ENCODE measurements around the gene LIMS2.

Gene LIMS2

GRCh38 chr2:127589358-127589757 lies 86.0 kb downstream of the LIMS2 start:
- no peaks in the 10 kb centered on the region for H3K79me2 ChIP-seq (ENCODE audit: insufficient read depth, low read length)
- H3F3A ChIP-seq (ENCODE audit: insufficient read depth): no peaks in the 10 kb centered on the region
- no peaks in the 10 kb centered on the region for H3K27me3 ChIP-seq (ENCODE audit: low read length)
- H3K36me3 ChIP-seq (ENCODE audit: low read length): no peaks in the 10 kb centered on the region
- H2AFZ ChIP-seq (ENCODE audit: low read depth, low read length, severe bottlenecking): no peak overlapping the region
- no peaks in the 10 kb centered on the region for H3K9me2 ChIP-seq (replicated peaks; ENCODE audit: insufficient read depth, low read length)
- no peak overlapping the region for H3K4me2 ChIP-seq (ENCODE audit: low read depth, low read length, poor library complexity, severe bottlenecking)
- no peak overlapping the region for H3K9ac ChIP-seq (ENCODE audit: low read length)
- no peak for TF ChIP-seq EZH2phosphoT487 (conservative IDR thresholded peaks at IDR 0.05; ENCODE audit: low read length)
- no peak for TF ChIP-seq CTCF (IDR thresholded peaks at IDR 0.05; ENCODE audit: insufficient read depth, low read length, poor library complexity, severe bottlenecking)
- H4K20me1 ChIP-seq (ENCODE audit: low read depth, low read length): no peaks in the 10 kb centered on the region
- no peak overlapping the region for H3K4me3 ChIP-seq (ENCODE audit: insufficient read depth, low read length, poor library complexity, severe bottlenecking)
- no peaks in the 10 kb centered on the region for H3K9me3 ChIP-seq (ENCODE audit: insufficient read depth, low read length)
- no peak overlapping the region for H3K27ac ChIP-seq (ENCODE audit: low read depth, low read length)
